ENCODE data around the gene PRR32. TPM values are rescaled to one million over a fixed set of nuclear protein-coding genes. Genes with fewer than 3 reads are reported as not detected.

Gene PRR32
- total RNA-seq, 1 experiment from 2014 or later: not detected

DNA sequence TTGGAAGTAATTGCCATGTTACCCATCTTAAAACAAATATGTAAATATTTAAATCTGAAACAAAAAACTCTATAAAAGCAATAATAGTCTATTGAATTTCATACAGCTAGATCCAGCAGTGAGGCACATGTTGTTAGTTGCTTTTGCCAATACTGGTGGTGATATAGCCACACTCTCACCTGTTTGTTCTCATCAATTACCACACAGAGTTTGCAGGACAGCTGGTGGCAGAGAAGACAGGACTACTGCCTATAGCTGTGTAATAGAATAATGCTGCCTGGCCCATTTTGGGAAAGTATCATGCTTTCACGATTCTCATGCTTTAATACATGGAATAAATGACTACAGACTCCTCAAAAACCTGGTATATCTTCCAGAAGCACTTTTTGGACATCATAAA lies 3.7 kb upstream of the PRR32 start:
- Histone ChIP-seq H3K36me3 (ENCODE audit: control insufficient read depth, insufficient read depth, low read length) (no peaks in the 10 kb centered on the region), H3K27ac (ENCODE audit: low read length) (no peak overlapping the region), H3K4me1 (ENCODE audit: control insufficient read depth, insufficient read depth, low read length) (no peaks in the 10 kb centered on the region), H3K9me3 (ENCODE audit: control insufficient read depth, insufficient read depth, low read depth, low read length) (no peaks in the 10 kb centered on the region), H3K27me3 (ENCODE audit: control insufficient read depth, insufficient read depth, low read length) (no peaks in the 10 kb centered on the region), H3K4me3 (ENCODE audit: low read depth in 2 of 2, low read length in 2 of 2) (no peak overlapping the region)
- DNase-seq (ENCODE audit: low read depth, low spot score) (no peak), ATAC-seq (no peak)
- TF ChIP-seq TCF7L2 (IDR thresholded peaks at IDR 0.05; ENCODE audit: low read depth, low read length) (no peak), POLR2AphosphoS5 (IDR thresholded peaks at IDR 0.05; ENCODE audit: low read depth, low read length) (no peak), SIN3A (IDR thresholded peaks at IDR 0.05; ENCODE audit: borderline replicate concordance, insufficient read depth, low read depth, low read length) (no peak), CTCF (IDR thresholded peaks at IDR 0.05) (no peak)
- TF ChIP-seq, protein P1, sequence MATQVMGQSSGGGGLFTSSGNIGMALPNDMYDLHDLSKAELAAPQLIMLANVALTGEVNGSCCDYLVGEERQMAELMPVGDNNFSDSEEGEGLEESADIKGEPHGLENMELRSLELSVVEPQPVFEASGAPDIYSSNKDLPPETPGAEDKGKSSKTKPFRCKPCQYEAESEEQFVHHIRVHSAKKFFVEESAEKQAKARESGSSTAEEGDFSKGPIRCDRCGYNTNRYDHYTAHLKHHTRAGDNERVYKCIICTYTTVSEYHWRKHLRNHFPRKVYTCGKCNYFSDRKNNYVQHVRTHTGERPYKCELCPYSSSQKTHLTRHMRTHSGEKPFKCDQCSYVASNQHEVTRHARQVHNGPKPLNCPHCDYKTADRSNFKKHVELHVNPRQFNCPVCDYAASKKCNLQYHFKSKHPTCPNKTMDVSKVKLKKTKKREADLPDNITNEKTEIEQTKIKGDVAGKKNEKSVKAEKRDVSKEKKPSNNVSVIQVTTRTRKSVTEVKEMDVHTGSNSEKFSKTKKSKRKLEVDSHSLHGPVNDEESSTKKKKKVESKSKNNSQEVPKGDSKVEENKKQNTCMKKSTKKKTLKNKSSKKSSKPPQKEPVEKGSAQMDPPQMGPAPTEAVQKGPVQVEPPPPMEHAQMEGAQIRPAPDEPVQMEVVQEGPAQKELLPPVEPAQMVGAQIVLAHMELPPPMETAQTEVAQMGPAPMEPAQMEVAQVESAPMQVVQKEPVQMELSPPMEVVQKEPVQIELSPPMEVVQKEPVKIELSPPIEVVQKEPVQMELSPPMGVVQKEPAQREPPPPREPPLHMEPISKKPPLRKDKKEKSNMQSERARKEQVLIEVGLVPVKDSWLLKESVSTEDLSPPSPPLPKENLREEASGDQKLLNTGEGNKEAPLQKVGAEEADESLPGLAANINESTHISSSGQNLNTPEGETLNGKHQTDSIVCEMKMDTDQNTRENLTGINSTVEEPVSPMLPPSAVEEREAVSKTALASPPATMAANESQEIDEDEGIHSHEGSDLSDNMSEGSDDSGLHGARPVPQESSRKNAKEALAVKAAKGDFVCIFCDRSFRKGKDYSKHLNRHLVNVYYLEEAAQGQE (IDR thresholded peaks at IDR 0.05; ENCODE audit: insufficient read depth in 1 of 2, low read depth in 2 of 2, low read length in 1 of 2): no peak
- intact Hi-C loops (cut with micrococcal nuclease; ENCODE audit: unreplicated experiment): no loop called here
- in situ Hi-C loops (cut with HindIII; ENCODE audit: low pct_unique_long_range_greater_than_20kb, low sequenced_read_pairs): no loop called here
- POLR2A ChIA-PET: no interaction called here
- CTCF ChIA-PET: no interaction called here
- no TSS peak for BruUV-seq (replicated peaks)

- BruUV-seq (replicated peaks): no TSS peak
- intact Hi-C loops (cut with micrococcal nuclease; ENCODE audit: unreplicated experiment) (no loop called here), in situ Hi-C loops (cut with HindIII; ENCODE audit: low pct_unique_long_range_greater_than_20kb, low sequenced_read_pairs) (no loop called here)
- no peak for TF ChIP-seq POLR2AphosphoS5 (IDR thresholded peaks at IDR 0.05; ENCODE audit: low read depth, low read length)
- Histone ChIP-seq H3K9me3 (ENCODE audit: control insufficient read depth, insufficient read depth, low read depth, low read length) (no peaks in the 10 kb centered on the region), H3K4me3 (ENCODE audit: low read depth in 2 of 2, low read length in 2 of 2) (no peak overlapping the region), H3K27ac (ENCODE audit: low read length) (no peak overlapping the region), H3K36me3 (ENCODE audit: control insufficient read depth, insufficient read depth, low read length) (no peaks in the 10 kb centered on the region), H3K27me3 (ENCODE audit: control insufficient read depth, insufficient read depth, low read length) (no peaks in the 10 kb centered on the region), H3K4me1 (ENCODE audit: control insufficient read depth, insufficient read depth, low read length) (no peaks in the 10 kb centered on the region)
- POLR2A ChIA-PET: no interaction called here
- no peak for DNase-seq (ENCODE audit: low read depth, low spot score)
- CTCF ChIA-PET: no interaction called here
- no peak for ATAC-seq
These were observed 1.3 kb downstream of the PRR32 start for GRCh38 chrX:126820700-126821420.

- no TSS peak for BruUV-seq (replicated peaks)
- H3K36me3 ChIP-seq (ENCODE audit: control insufficient read depth, insufficient read depth, low read length): no peaks in the 10 kb centered on the region
- H3K9me3 ChIP-seq (ENCODE audit: control insufficient read depth, insufficient read depth, low read depth, low read length): no peaks in the 10 kb centered on the region
- H3K4me1 ChIP-seq (ENCODE audit: control insufficient read depth, insufficient read depth, low read length): no peaks in the 10 kb centered on the region
- ChIA-PET CTCF (no interaction called here), POLR2A (no interaction called here)
- H3K4me3 ChIP-seq (ENCODE audit: low read depth in 2 of 2, low read length in 2 of 2): no peak overlapping the region
- H3K27me3 ChIP-seq (ENCODE audit: control insufficient read depth, insufficient read depth, low read length): no peaks in the 10 kb centered on the region
- in situ Hi-C loops (cut with HindIII; ENCODE audit: low pct_unique_long_range_greater_than_20kb, low sequenced_read_pairs) (no loop called here), intact Hi-C loops (cut with micrococcal nuclease; ENCODE audit: unreplicated experiment) (no loop called here)
- DNase-seq (ENCODE audit: low read depth, low spot score) (no peak), ATAC-seq (no peak)
- H3K27ac ChIP-seq (ENCODE audit: low read length): no peak overlapping the region
- TF ChIP-seq POLR2AphosphoS5 (IDR thresholded peaks at IDR 0.05; ENCODE audit: low read depth, low read length): no peak
- TF ChIP-seq SIN3A (IDR thresholded peaks at IDR 0.05; ENCODE audit: borderline replicate concordance, insufficient read depth, low read depth, low read length): no peak
- no peak for TF ChIP-seq TCF7L2 (IDR thresholded peaks at IDR 0.05; ENCODE audit: low read depth, low read length)
These were observed 4.9 kb downstream of the PRR32 start for GRCh38 chrX:126824338-126825007.
